GM18517 (cell line): ENCODE data around the gene TRIM61.

Experiments used
- ATAC-seq: cut with Tn5 transposase; IDR thresholded peaks from one replicate; pipeline ENCODE4 v1.9.1; 2021; ENCODE audit warnings: mild to moderate bottlenecking, moderate library complexity; ENCODE audit not compliant: unreplicated experiment

TRIM61 gene

DNA sequence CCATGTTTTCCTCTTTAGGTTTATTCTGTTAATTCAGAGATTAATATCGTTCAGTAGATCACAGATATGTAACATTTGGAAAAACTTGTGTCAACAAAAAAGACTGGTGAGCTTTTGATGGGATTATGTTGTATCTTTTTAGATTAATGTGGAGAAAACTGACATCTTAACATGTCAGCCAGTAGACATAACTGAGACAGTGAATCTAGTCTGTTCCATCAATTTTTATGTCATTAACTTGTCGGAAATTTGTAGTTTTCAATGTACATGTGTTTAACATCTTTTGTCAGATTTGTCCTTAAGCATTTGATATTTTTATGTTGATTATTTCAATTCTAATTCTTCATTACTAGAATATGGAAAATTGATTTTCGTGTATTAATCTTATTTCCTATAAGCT is 58.5 kb downstream of the TRIM61 start:
- no peak for ATAC-seq
